GM04503 (cell line): ENCODE measurements around the gene SNTN.
"Not testable (repeated sequence)": the region's sequence is repeated elsewhere in the genome, so short reads cannot be mapped to it uniquely, and the experiment has no call there.

Source experiments
- DNase-seq: peaks from one replicate; pipeline ENCODE4 v3.0.0-alpha.2; 2012; ENCODE audit warnings: low read depth

The SNTN gene

GRCh38 chr3:63652066-63652725 lies at the start of gene SNTN:
TSS of gene SNTN (plus strand) at chr3:63652675. CDS start at chr3:63652688, 13 bp downstream.
- no peak for DNase-seq

DNA sequence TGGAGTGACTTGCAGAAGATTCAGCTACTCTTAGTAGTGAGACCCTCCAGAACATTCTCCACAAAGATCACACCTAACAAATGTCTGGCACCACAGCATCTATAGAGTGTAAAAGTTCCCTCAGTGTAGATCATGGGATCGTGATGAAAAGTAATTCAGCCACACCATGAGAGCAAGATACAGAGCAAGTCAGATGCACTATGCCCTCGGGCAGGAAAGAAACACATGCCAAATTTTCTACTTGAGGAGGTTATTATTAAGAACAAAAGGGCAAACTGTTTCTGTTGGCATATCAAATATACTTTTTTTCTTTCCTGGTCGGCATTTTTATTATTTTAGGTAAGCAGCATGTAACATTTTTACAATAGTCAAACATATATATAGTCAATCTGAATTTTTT lies 44.8 kb upstream of the SNTN start:
- no peak for DNase-seq

GRCh38 chr3:63609408-63609807 lies 43.1 kb upstream of the SNTN start:
- DNase-seq: no peak

GRCh38 chr3:63609834-63610233 lies 42.6 kb upstream of the SNTN start:
- DNase-seq: no peak

DNA sequence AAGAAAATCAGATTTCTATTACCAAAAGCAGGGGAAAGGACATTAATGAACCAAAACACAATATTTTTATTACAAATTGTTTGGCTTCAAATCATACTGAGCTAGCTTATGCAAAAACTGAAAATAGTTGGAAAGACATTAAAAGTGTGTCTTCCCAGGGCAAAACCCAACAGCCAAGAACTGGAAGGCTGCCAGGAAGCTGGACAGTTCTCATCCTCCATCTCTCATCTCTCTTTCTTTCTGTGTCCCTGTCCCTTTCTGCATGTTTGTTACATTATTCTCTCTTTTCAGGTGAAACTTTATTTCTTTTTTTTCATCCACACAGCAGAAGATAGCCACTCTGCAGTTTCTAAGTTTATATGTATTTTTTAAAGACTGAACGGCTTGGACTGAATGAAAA lies 41.1 kb upstream of the SNTN start:
- DNase-seq: no peak

DNA sequence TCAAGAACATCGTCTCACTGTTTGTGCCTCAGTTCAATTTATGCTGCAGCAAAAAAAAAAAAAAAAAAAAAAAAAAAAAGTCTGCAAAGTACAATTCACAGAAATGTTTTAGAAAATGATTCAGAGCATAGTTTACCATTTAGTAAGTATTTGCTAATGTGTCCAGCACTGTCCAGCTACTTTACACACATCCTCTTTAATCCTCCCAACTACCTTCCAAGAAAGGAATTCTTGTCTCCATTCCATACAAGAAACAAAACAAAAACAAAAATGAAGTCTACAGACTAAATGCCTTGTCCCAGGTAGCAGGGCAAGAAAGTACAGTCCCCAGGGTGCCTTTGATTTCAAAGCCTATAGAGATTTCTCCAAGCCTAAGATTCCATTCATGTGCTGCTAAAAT lies 38.9 kb upstream of the SNTN start:
- peak; percentile 67 for DNase-seq

- DNase-seq: no peak
These were observed 35.1 kb upstream of the SNTN start for GRCh38 chr3:63617391-63617790.

DNA sequence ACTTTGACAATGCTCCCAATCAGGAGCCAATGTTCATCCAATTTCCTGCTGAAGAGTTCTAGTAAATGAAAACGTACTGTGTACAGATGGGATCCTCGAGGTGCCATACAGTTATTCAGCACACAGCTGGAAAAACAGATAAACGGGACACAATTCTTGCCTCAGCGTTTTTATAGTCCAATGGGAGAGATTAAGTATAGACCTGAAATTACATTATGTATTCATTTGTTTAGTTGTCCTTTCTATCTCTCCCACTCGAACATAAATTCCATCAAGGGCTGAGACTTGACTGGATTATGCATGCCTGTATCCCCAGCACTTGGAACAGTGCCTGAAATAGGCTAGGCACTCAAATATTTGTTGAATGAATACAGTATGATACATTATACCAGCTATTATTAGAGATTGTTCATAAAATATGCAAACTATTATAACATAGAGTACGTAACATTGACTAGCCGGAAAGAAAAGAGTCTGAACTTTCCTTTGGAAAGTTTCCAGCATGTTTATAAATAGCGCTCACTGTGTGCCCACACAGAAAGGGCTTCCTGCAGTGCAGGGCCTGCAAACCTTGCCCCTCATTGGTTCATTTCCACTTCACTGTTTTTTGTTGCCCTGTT lies 27.4 kb upstream of the SNTN start:
- DNase-seq: peak; percentile 87

DNA sequence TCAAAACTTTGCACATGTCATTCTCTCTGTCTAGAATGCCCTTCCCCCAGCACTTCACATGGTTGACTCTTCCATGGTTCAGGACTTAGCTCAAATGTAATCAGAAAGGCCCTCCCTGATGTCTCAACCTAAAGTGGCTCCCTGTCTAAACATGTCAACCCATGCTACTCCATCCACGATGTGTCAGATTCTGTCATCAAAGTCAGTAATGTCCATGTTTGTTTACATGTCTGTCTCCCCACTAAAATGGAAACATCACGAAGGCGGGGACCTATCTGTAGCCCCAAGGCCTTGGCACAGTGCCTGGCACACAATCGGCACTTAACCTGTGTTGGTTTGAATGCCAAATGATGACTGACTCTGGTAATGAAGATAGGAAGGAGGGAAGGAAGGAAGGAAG lies 20.8 kb upstream of the SNTN start:
- DNase-seq: no peak

DNA sequence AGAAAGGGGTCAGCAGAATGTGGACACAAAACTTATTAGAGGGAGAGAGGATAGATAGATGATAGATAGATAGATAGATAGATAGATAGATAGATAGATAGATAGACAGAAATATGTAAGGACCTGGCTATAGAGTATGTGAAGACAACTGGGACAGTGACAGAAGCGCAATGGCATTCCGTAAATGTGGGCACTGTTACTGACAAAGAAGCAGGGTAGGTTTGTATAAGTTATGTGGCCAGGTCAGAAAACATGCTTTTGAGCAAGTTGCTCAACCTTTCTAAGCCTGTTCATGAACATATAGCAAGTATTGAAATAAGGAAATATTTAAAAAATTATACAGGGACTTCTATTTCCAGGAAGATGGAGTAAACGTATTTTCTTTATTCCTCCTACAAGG lies 17.3 kb upstream of the SNTN start:
- DNase-seq: no peak

DNA sequence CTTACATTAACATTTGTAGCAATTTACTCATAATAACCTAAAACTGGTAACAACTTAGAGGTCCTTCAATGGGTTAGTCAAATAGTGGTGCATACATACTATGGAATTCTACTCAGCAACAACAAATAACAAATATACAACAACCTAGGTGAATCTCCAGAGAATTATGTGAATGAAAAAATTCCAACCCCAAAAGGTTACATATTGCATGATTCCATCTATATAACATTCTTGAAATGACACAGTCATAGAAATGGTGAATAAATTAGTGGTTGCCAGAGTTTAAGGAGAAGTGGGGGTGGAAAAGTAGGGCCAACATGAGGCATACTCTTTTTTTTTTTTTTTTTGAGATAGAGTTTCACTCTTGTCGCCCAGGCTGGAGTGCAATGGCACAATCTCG lies 12.7 kb upstream of the SNTN start:
- no peak for DNase-seq

GRCh38 chr3:63642488-63642887 lies 10.0 kb upstream of the SNTN start:
- no peak for DNase-seq

GRCh38 chr3:63644212-63644797 lies 8.2 kb upstream of the SNTN start:
- no peak for DNase-seq

DNA sequence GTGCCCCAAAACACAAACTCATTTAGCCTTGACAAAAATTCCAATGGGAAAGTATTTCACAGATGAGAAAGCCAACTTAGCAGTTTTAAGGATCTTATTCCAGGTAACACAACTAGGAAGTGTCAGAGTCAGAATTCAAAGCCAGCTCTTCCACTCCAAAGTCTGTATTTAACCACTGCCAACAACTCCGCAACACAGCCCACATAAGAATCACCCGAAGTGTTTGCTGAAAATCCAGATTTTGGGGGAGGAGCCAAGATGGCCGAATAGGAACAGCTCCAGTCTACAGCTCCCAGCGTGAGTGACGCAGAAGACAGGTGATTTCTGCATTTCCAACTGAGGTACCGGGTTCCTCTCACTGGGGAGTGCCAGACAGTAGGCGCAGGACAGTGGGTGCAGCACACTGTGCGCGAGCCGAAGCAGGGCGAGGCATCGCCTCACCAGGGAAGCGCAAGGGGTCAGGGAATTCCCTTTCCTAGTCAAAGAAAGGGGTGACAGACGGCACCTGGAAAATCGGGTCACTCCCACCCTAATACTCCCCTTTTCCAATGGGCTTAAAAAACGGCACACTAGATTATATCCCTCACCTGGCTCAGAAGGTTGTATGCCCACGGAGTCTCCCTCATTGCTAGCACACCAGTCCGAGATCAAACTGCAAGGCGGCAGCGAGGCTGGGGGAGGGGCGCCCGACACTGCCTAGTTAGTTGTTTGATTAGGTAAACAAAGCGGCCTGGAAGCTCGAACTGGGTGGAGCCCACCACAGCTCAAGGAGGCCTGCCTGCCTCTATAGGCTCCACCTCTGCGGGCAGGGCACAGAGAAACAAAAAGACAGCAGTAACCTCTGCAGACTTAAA lies 7.3 kb upstream of the SNTN start:
- DNase-seq: not testable (repeated sequence)

- DNase-seq: no peak
These were observed 1.7 kb downstream of the SNTN start for GRCh38 chr3:63654211-63654610.

GRCh38 chr3:63654931-63655330 lies 2.5 kb downstream of the SNTN start:
- no peak for DNase-seq

- peak; percentile 81 for DNase-seq
These were observed 3.0 kb downstream of the SNTN start for GRCh38 chr3:63655519-63655918.

GRCh38 chr3:63656786-63657185 lies 4.3 kb downstream of the SNTN start:
- peak; percentile 45 for DNase-seq

- no peak for DNase-seq
These were observed 8.8 kb downstream of the SNTN start for GRCh38 chr3:63661242-63661641.

DNA sequence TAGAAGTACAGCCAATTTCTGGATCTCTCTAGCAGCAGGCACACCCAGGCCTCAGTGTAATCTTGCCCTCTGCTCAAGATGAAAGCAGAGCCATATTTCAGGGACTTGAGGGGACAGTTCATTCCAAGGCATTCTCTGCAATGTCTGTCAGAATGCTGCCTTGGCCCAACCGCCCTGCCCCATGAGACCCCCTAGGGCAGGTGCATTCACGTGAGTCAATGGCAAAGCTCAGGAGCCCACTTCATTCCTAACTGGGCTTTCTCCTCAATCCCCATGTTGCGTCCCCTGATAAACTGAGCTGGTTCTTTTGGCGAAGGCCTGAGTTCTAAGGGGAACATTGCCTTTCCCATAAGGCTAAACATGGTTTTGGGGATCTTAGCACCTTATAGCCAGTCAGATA lies 9.5 kb downstream of the SNTN start:
- no peak for DNase-seq

DNA sequence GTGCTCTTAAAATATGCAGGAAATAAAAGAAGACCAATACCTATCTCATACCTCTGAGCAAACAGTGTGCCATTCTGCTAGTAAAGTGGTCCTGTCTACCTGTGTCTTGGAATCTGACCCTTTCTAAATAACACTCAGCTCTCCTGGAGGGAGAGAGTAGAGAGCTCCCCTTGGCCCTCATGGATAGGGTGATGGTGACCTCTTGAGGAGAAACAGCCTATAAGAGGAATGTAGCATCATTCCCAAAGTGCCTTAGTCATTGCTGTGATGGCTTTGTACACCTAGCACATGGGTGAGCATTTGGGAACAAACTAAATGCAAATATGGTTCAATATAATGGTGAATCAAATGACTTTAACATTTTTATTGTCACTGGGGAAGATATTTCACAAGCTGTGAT lies 10.0 kb downstream of the SNTN start:
- no peak for DNase-seq

DNA sequence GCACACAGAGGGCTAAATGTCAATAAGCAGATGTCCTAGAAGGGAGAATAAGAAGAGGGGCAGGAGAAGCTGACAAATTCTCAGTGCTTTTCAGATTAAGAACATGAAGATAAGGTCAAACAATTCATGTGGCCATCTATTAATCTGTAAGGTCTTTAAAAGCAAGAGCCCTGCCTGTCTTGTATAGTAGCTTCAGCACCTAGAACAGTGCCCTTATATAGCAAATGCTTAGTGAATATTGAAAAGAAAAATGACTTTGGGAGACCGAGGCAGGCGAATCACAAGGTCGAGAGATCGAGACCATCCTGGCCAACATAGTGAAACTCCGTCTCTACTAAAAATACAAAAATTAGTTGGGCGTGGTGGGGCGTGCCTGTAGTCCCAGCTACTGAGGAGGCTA lies 18.1 kb downstream of the SNTN start:
- no peak for DNase-seq

- DNase-seq: no peak
These were observed 20.6 kb downstream of the SNTN start for GRCh38 chr3:63673111-63673510.
